Colonic mucosa (tissue), 4 donors: ENCODE data around the gene EP300. TPM values are rescaled to one million over a fixed set of nuclear protein-coding genes. Genes with fewer than 3 reads are reported as not detected.

ENCODE experiments used
- DNase-seq: peaks from one replicate; pipeline ENCODE4 v3.0.0-alpha.2; 2020
- H3K27ac ChIP-seq: fragments of 200-600 bp; one replicate; pipeline ENCODE4 v1.8.0; 2021
- H3K27me3 ChIP-seq: fragments of 200-600 bp; one replicate; pipeline ENCODE4 v1.8.0; 2021
- H3K36me3 ChIP-seq: fragments of 200-600 bp; one replicate; pipeline ENCODE4 v1.8.0; 2021
- H3K4me1 ChIP-seq: fragments of 200-600 bp; one replicate; pipeline ENCODE4 v1.8.0; 2021; ENCODE audit warnings: mild to moderate bottlenecking
- H3K4me3 ChIP-seq: fragments of 200-600 bp; one replicate; pipeline ENCODE4 v1.8.0; 2021
- H3K9ac ChIP-seq, 2 donors: one replicate each; pipeline ENCODE4 v1.7.0; 2013; ENCODE audit warnings: control low read depth in 2 of 2, low read depth in 2 of 2, low read length in 2 of 2
- H3K9me3 ChIP-seq: fragments of 200-600 bp; one replicate; pipeline ENCODE4 v1.8.0; 2021
- intact Hi-C: fragments of 100-400 bp; cut with DNase I; formaldehyde crosslinking; loops from one replicate; pipeline ENCODE4 v1.14.1; 2022
- total RNA-seq, 2 donors: library from RNA; stranded (reverse); fragmentation: NEBNext Ultra II Directional in 1 of 2; extraction: Animal tissue kit (Norgen Biotek cat#: 25700) in 1 of 2; gene quantifications; one replicate each; pipeline ENCODE4 v1.2.1, GENCODE V29; 2021
- TF ChIP-seq, protein P1 (sequence below): fragments of 200-600 bp; IDR thresholded peaks from one replicate; pipeline ENCODE4 v1.8.0; 2022; ENCODE audit warnings: antibody characterized with exemption, mild to moderate bottlenecking
- donor health status: healthy.
- donor health status: DM: no; HTN: no; CAD: no.
- donor health status: DM: no; HTN: no; CAD: no.

Gene EP300
- total RNA-seq, 2 donors from 2014 or later: 59.5 to 65.7 TPM

DNA sequence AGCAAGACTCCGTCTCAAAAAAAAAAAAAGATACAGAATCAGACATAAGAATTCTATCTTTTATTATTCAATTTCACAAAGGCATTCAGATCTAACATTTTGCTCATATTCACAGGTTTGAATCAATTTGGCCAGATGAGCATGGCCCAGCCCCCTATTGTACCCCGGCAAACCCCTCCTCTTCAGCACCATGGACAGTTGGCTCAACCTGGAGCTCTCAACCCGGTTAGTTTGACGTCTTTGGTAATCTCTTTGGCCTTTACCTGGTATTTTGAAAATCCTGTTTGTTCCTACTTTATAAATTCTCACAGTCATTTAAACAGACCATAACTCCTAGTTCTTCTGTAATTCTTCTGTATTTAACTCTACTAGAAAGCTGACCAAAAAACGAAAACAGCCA is 55.3 kb downstream of the EP300 start:
- intact Hi-C loops: loop anchor here (10.0 kb wide), 1 partner anchor 303 kb away; no protein-coding TSS in a partner anchor
- no peak for DNase-seq
- no peak overlapping the region for H3K27ac ChIP-seq
- TF ChIP-seq, protein P1, sequence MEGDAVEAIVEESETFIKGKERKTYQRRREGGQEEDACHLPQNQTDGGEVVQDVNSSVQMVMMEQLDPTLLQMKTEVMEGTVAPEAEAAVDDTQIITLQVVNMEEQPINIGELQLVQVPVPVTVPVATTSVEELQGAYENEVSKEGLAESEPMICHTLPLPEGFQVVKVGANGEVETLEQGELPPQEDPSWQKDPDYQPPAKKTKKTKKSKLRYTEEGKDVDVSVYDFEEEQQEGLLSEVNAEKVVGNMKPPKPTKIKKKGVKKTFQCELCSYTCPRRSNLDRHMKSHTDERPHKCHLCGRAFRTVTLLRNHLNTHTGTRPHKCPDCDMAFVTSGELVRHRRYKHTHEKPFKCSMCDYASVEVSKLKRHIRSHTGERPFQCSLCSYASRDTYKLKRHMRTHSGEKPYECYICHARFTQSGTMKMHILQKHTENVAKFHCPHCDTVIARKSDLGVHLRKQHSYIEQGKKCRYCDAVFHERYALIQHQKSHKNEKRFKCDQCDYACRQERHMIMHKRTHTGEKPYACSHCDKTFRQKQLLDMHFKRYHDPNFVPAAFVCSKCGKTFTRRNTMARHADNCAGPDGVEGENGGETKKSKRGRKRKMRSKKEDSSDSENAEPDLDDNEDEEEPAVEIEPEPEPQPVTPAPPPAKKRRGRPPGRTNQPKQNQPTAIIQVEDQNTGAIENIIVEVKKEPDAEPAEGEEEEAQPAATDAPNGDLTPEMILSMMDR: no peak
- no peaks in the 10 kb centered on the region for H3K4me1 ChIP-seq
- H3K9ac ChIP-seq: no peak overlapping the region
- peaks cover 75% of the 10 kb centered on the region for H3K36me3 ChIP-seq
- H3K27me3 ChIP-seq: no peaks in the 10 kb centered on the region
- H3K9me3 ChIP-seq: no peaks in the 10 kb centered on the region
- H3K4me3 ChIP-seq: no peak overlapping the region

DNA sequence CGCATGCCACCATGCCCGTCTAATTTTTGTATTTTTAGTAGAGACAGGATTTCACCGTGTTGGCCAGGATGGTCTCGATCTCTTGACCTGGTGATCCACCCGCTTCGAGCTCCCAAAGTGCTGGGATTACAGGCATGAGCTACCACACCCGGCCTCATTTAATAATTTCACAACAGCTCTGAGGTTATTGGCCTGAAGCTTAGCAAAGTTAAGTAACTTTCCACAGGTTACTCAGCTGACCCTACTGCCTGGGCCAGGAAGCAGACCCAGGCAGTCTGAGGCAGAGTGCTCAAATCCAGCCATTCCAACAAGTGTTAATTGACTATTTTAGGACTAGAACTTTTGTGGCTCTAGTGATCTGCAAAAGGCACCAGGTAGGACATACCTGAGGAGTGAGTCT is 60.5 kb downstream of the EP300 start:
- TF ChIP-seq, protein P1: no peak
- Histone ChIP-seq H3K4me1 (no peaks in the 10 kb centered on the region), H3K4me3 (no peak overlapping the region), H3K9me3 (no peaks in the 10 kb centered on the region), H3K27ac (no peak overlapping the region), H3K27me3 (no peaks in the 10 kb centered on the region), H3K9ac (no peak overlapping the region), H3K36me3 (peaks cover 85% of the 10 kb centered on the region)
- intact Hi-C loops: no loop called here
- DNase-seq: no peak

GRCh38 chr22:41157083-41157482 is 64.7 kb downstream of the EP300 start:
- H3K4me1 ChIP-seq: no peaks in the 10 kb centered on the region
- no peak overlapping the region for H3K4me3 ChIP-seq
- no peaks in the 10 kb centered on the region for H3K27me3 ChIP-seq
- no peak overlapping the region for H3K27ac ChIP-seq
- DNase-seq: no peak
- H3K9me3 ChIP-seq: no peaks in the 10 kb centered on the region
- peaks cover 59% of the 10 kb centered on the region for H3K36me3 ChIP-seq
- TF ChIP-seq, protein P1: no peak
- intact Hi-C loops: no loop called here
- no peak overlapping the region for H3K9ac ChIP-seq

DNA sequence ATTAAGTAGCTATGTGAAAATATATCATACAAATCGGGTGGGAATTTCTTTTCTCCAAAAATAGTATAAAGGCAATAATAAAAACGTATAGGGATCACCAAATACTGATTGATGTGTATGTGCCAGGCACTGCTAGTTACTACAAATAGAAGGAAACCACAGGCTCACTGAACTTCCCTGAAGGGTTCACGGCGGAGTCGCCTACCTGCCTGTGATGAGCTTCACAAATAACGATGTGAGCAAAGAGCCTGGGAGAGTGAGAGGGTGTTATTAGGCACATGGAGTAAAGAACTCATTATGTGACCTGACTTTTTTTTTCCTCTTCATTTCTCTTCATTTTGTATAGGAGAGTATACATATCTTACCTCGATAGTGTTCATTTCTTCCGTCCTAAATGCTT is 76.8 kb downstream of the EP300 start:
- no peaks in the 10 kb centered on the region for H3K27me3 ChIP-seq
- H3K4me3 ChIP-seq: no peak overlapping the region
- intact Hi-C loops: no loop called here
- H3K4me1 ChIP-seq: no peaks in the 10 kb centered on the region
- no peak overlapping the region for H3K27ac ChIP-seq
- H3K36me3 ChIP-seq: peaks cover 41% of the 10 kb centered on the region
- TF ChIP-seq, protein P1: no peak
- no peaks in the 10 kb centered on the region for H3K9me3 ChIP-seq
- no peak for DNase-seq
- H3K9ac ChIP-seq: no peak overlapping the region

DNA sequence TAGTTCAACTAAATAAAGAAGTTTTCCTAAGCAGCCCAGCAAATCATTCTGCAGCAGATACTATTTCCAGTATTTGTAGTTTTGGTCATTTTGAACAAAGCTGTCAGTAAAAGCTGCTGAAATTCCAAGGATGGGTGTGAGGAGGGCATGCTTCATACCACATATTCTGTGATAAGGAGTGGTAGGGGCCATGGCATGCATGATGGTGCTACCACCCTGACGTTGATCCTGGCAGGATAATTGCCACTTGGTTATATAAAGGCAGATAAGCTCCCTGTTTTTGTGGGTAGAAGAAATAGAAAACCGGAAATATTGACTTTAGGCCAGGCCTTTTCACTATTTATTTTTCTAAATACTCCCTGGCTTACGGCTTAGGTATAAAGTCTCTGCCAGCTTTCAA is 79.6 kb downstream of the EP300 start:
- TF ChIP-seq, protein P1: no peak
- intact Hi-C loops: no loop called here

More for the DNA sequence above, 79.6 kb downstream of the EP300 start:
- Histone ChIP-seq H3K9ac (no peak overlapping the region), H3K9me3 (no peaks in the 10 kb centered on the region), H3K4me1 (no peaks in the 10 kb centered on the region), H3K27me3 (no peaks in the 10 kb centered on the region), H3K27ac (no peak overlapping the region), H3K4me3 (no peak overlapping the region), H3K36me3 (peaks cover 41% of the 10 kb centered on the region)
- DNase-seq: no peak
